Kidney (tissue), 22 donors: Measurements from ENCODE around the gene OR52K2. TPM values are rescaled to one million over a fixed set of nuclear protein-coding genes. Genes with fewer than 3 reads are reported as not detected.
"Not testable (repeated sequence)": the region's sequence is repeated elsewhere in the genome, so short reads cannot be mapped to it uniquely, and the experiment has no call there.

Source experiments
- DNase-seq, 5 donors: peaks; one replicate each; pipeline ENCODE4 v3.0.0-alpha.2; 2013 to 2020
- FAIRE-seq: peaks from 2 replicates; lab custom pipeline; 2012; peaks lifted over from hg19 to GRCh38; lab: Jason Lieb, UNC
- H3K27ac ChIP-seq, 2 donors: one replicate each; pipeline ENCODE4 v1.7.0; 2013; ENCODE audit warnings: low read depth in 2 of 2, low read length in 2 of 2, inconsistent platforms in 1 of 2
- H3K27me3 ChIP-seq: one replicate; pipeline ENCODE4 v1.7.1; 2013; ENCODE audit warnings: low read length, inconsistent platforms; ENCODE audit not compliant: control insufficient read depth, insufficient read depth
- H3K36me3 ChIP-seq, 3 donors: one replicate each; pipeline versions ENCODE4 v1.7.0 to v1.7.1; 2013; ENCODE audit warnings: low read length in 3 of 3, control low read depth in 1 of 3, inconsistent platforms in 1 of 3; ENCODE audit not compliant: insufficient read depth in 3 of 3, control insufficient read depth in 2 of 3
- H3K4me1 ChIP-seq, 3 donors: one replicate each; pipeline versions ENCODE4 v1.7.0 to v1.7.1; 2013; ENCODE audit warnings: low read length in 3 of 3, inconsistent platforms in 1 of 3, low read depth in 1 of 3; ENCODE audit not compliant: control insufficient read depth in 2 of 3, insufficient read depth in 2 of 3
- H3K4me3 ChIP-seq, 3 donors: one replicate each; pipeline versions ENCODE4 v1.7.0 to v1.8.1; 2013; ENCODE audit warnings: low read length in 3 of 3, control low read depth in 1 of 3, inconsistent platforms in 1 of 3
- H3K9ac ChIP-seq, 3 donors: one replicate each; pipeline versions ENCODE4 v1.7.0 to v1.7.1; 2013; ENCODE audit warnings: low read length in 3 of 3, control low read depth in 1 of 3, inconsistent platforms in 1 of 3
- H3K9me3 ChIP-seq, 3 donors: one replicate each; pipeline versions ENCODE4 v1.7.0 to v1.7.1; 2013; ENCODE audit warnings: low read length in 3 of 3, control low read depth in 1 of 3, inconsistent platforms in 1 of 3; ENCODE audit not compliant: control insufficient read depth in 2 of 3, insufficient read depth in 1 of 3
- CTCF ChIP-seq: IDR thresholded peaks from 3 replicates; pipeline ENCODE4 v1.5.1; 2012; ENCODE audit warnings: mild to moderate bottlenecking, moderate library complexity, borderline replicate concordance; ENCODE audit not compliant: insufficient read depth; ENCODE audit errors: extremely low read depth
- intact Hi-C: fragments of 100-400 bp; cut with DNase I; formaldehyde crosslinking; loops from one replicate; pipeline ENCODE4 v1.11.1; 2022
- long read RNA-seq, 10 donors: library from polyadenylated mRNA in 1 of 10; unstranded in 1 of 10; transcript quantifications; one replicate each; pipeline ENCODE4 v2.0.0 and lab custom pipeline, GENCODE V29; 2021 to 2026
- polyA plus RNA-seq: library from polyadenylated mRNA; stranded (reverse); fragments of 350-450 nt; fragmentation: Illumina TruSeq; extraction: RNeasy Lipid Tissue Mini Kit (QIAGEN cat#74804); gene quantifications from one replicate; pipeline ENCODE4 v1.2.3, GENCODE V29; 2014; ENCODE audit warnings: low read depth, low replicate concordance; ENCODE audit not compliant: insufficient read depth
- total RNA-seq: library from RNA; stranded (reverse); fragmentation: NEBNext Ultra II Directional; extraction: Animal tissue kit (Norgen Biotek cat#: 25700); gene quantifications from one replicate; pipeline ENCODE4 v1.2.1, GENCODE V29; 2021
- donor health status: control.
- donor health status: control.
- donor health status: control.
- donor health status: control.
- donor health status: control.
- donor health status: DM: yes; HTN: yes; CAD: no.
- donor health status: Normal renal cell carcinoma (clear cell type).

The OR52K2 gene
- total RNA-seq (not detected), polyA plus RNA-seq (not detected)
- long read RNA-seq, donor 1, result 0 reads
- long read RNA-seq, donor 2, result 0 reads
- long read RNA-seq, donor 3, result 0 reads
- long read RNA-seq, donor 4, result 0 reads
- long read RNA-seq, donor 5, result 0 reads
- long read RNA-seq, donor 6, result 0 reads
- long read RNA-seq, donor 7, result 0 reads
- long read RNA-seq, donor 8, result 0 reads
- long read RNA-seq, donor 9, result 0 reads
- long read RNA-seq, donor 10, result 0 reads

- no peaks in the 10 kb centered on the region for H3K4me1 ChIP-seq
- DNase-seq (no peak), FAIRE-seq (no peak)
- no peak for TF ChIP-seq CTCF
- no peaks in the 10 kb centered on the region for H3K9me3 ChIP-seq
- no peaks in the 10 kb centered on the region for H3K27me3 ChIP-seq
- H3K27ac ChIP-seq, result no peak within 1 kb of the TSS
- no peak within 1 kb of the TSS for H3K4me3 ChIP-seq
- H3K9ac ChIP-seq, result no peak within 1 kb of the TSS
- no peaks in the 10 kb centered on the region for H3K36me3 ChIP-seq
- intact Hi-C loops, result no loop called here
Observed at GRCh38 chr11:4448995-4449394, at the start of gene OR52K2. TSS of gene OR52K2 (plus strand) at chr11:4449295. CDS start at chr11:4449340, 45 bp downstream.

- H3K9ac ChIP-seq, H3K4me3 ChIP-seq, H3K4me1 ChIP-seq, H3K27ac ChIP-seq, H3K9me3 ChIP-seq, intact Hi-C loops, DNase-seq, H3K36me3 ChIP-seq, H3K27me3 ChIP-seq, FAIRE-seq: not testable (repeated sequence)
Observed at GRCh38 chr11:4406206-4406605, 42.9 kb upstream of the OR52K2 start.

GRCh38 chr11:4416306-4416705, 32.8 kb upstream of the OR52K2 start:
- Histone ChIP-seq H3K4me3 (no peak overlapping the region), H3K27ac (no peak overlapping the region), H3K27me3 (no peaks in the 10 kb centered on the region), H3K4me1 (no peaks in the 10 kb centered on the region), H3K9me3 (no peaks in the 10 kb centered on the region), H3K36me3 (no peaks in the 10 kb centered on the region), H3K9ac (no peak overlapping the region)
- no peak for DNase-seq
- FAIRE-seq, result no peak
- intact Hi-C loops, result no loop called here
- no peak for TF ChIP-seq CTCF

GRCh38 chr11:4416816-4417215, 32.3 kb upstream of the OR52K2 start:
- intact Hi-C loops, result no loop called here
- DNase-seq (peak in 1 of 5 donors; percentile 0), FAIRE-seq (no peak)
- no peaks in the 10 kb centered on the region for H3K4me1 ChIP-seq
- no peaks in the 10 kb centered on the region for H3K9me3 ChIP-seq
- no peaks in the 10 kb centered on the region for H3K36me3 ChIP-seq
- H3K9ac ChIP-seq, result no peak overlapping the region
- H3K27me3 ChIP-seq, result no peaks in the 10 kb centered on the region
- no peak overlapping the region for H3K27ac ChIP-seq
- no peak overlapping the region for H3K4me3 ChIP-seq
- TF ChIP-seq CTCF, result no peak
